ENCODE data around the gene SLC6A18. TPM values are rescaled to one million over a fixed set of nuclear protein-coding genes. Genes with fewer than 3 reads are reported as not detected.

The SLC6A18 gene
- total and polyA plus RNA-seq, 2 of the 13 experiments (the other 11 are each of a cell fraction or from before 2014, with no cell fraction given) = not detected

- TF ChIP-seq MTA1 (CRISPR knock-in tag; IDR thresholded peaks at IDR 0.05; ENCODE audit: borderline replicate concordance) (no peak), BCLAF1 (IDR thresholded peaks at IDR 0.05) (no peak), ZBTB46 (CRISPR knock-in tag; IDR thresholded peaks at IDR 0.05; ENCODE audit: borderline replicate concordance) (no peak), ZNF343 (CRISPR knock-in tag; IDR thresholded peaks at IDR 0.05) (no peak), GTF3A (CRISPR knock-in tag; conservative IDR thresholded peaks at IDR 0.05) (no peak)
Observed at GRCh38 chr5:1285141-1285540, 60.0 kb downstream of the SLC6A18 start (continued).

GRCh38 chr5:1285883-1286291, 60.7 kb downstream of the SLC6A18 start:
- WGBS (ENCODE audit: low lambda C conversion rate) = 68% methylated on average over 8 of the region's 25 CpGs
- no peaks in the 10 kb centered on the region for H4K20me1 ChIP-seq (ENCODE audit: insufficient read depth, low read length)
- H3K4me3 ChIP-seq (replicated peaks in 1 of 3; ENCODE audit: insufficient read depth in 1 of 3, low read depth in 2 of 3, low read length in 3 of 3) = no peak overlapping the region
- no peak for FAIRE-seq
- POLR2A ChIA-PET = no interaction called here
- peaks cover 0 to 2% of the 10 kb centered on the region in 2 experiments; a peak in 2 of 5 replicates for H3K27me3 ChIP-seq (ENCODE audit: control insufficient read depth in 1 of 2, insufficient read depth in 2 of 2, low read length in 2 of 2)
- no peak for TF ChIP-seq ZNF572 (CRISPR knock-in tag; IDR thresholded peaks at IDR 0.05)
- no peak for TF ChIP-seq MAX (IDR thresholded peaks at IDR 0.05)
- H3K36me3 ChIP-seq (replicated peaks in 1 of 2; ENCODE audit: control insufficient read depth in 1 of 2, insufficient read depth in 2 of 2, low read length in 2 of 2) = no peaks in the 10 kb centered on the region; a peak in 1 of 5 replicates
- intact Hi-C loops (cut with micrococcal nuclease; ENCODE audit: unreplicated experiment) (no loop called here), in situ Hi-C loops (cut with HindIII; ENCODE audit: extremely low pct_ligation_motif_present, low pct_unique_long_range_greater_than_20kb) (no loop called here)
- no peaks in the 10 kb centered on the region for H3K79me2 ChIP-seq (ENCODE audit: insufficient read depth, low read length)
- DNase-seq (ENCODE audit: low spot score) = no peak
- H3K9me3 ChIP-seq (ENCODE audit: low read length) = no peaks in the 10 kb centered on the region
- H3K4me1 ChIP-seq (ENCODE audit: insufficient read depth, low read length) = no peaks in the 10 kb centered on the region
- no TSS peak for BruUV-seq (replicated peaks)
- no peak for ATAC-seq
- H3K9ac ChIP-seq (ENCODE audit: insufficient read depth, low read depth, low read length) = no peak overlapping the region
- no peak overlapping the region for H3K27ac ChIP-seq (ENCODE audit: extremely low read length, insufficient read depth, low read length)
- H3K4me2 ChIP-seq (ENCODE audit: low read depth, low read length) = no peak overlapping the region
- no peak overlapping the region for H2AFZ ChIP-seq (ENCODE audit: low read length)
- CTCF ChIA-PET (ENCODE audit: low intra/inter-chr PET ratio, low total read pairs) = no interaction called here

Measured in HepG2 (cell line).